H9 (cell line): Measurements from ENCODE around the gene HIC1. TPM values are rescaled to one million over a fixed set of nuclear protein-coding genes. Genes with fewer than 3 reads are reported as not detected.

Experiments used
- DNase-seq: peaks from one replicate; pipeline ENCODE4 v3.0.0-alpha.2; 2017
- H2AFZ ChIP-seq: one replicate; pipeline ENCODE4 v1.6.1; 2013; ENCODE audit warnings: mild to moderate bottlenecking, low read length, control low read depth, moderate library complexity
- H2AK5ac ChIP-seq: 2 replicates; pipeline ENCODE4 v1.6.1; 2013; ENCODE audit warnings: low read length, control low read depth, mixed read lengths; ENCODE audit not compliant: insufficient read length
- H2BK120ac ChIP-seq: one replicate; pipeline ENCODE4 v1.6.1; 2013; ENCODE audit warnings: low read depth, mild to moderate bottlenecking, low read length, control low read depth, inconsistent platforms; ENCODE audit not compliant: poor library complexity, severe bottlenecking
- H2BK12ac ChIP-seq: 2 replicates; pipeline ENCODE4 v1.6.1; 2013; ENCODE audit warnings: low read length, control low read depth, mixed read lengths, low read depth; ENCODE audit not compliant: insufficient read length
- H2BK15ac ChIP-seq: 2 replicates; pipeline ENCODE4 v1.6.1; 2013; ENCODE audit warnings: low read depth, low read length, control low read depth
- H2BK20ac ChIP-seq: one replicate; pipeline ENCODE4 v1.6.1; 2013; ENCODE audit warnings: low read depth, mild to moderate bottlenecking, low read length, control low read depth, inconsistent platforms; ENCODE audit not compliant: poor library complexity, severe bottlenecking
- H2BK5ac ChIP-seq: 2 replicates; pipeline ENCODE4 v1.6.1; 2013; ENCODE audit warnings: low read length, control low read depth, mixed read lengths; ENCODE audit not compliant: insufficient read length
- H3K14ac ChIP-seq: 2 replicates; pipeline ENCODE4 v1.6.1; 2013; ENCODE audit warnings: low read length, control low read depth; ENCODE audit not compliant: insufficient read depth
- H3K18ac ChIP-seq: 2 replicates; pipeline ENCODE4 v1.6.1; 2013; ENCODE audit warnings: low read depth, mild to moderate bottlenecking, mixed read lengths, low read length, control low read depth; ENCODE audit not compliant: insufficient read length
- H3K23ac ChIP-seq: 2 replicates; pipeline ENCODE4 v1.6.1; 2013; ENCODE audit warnings: low read length, control low read depth, mixed read lengths, low read depth; ENCODE audit not compliant: insufficient read length
- H3K23me2 ChIP-seq: 2 replicates; pipeline ENCODE4 v1.6.1; 2013; ENCODE audit warnings: low read depth, mild to moderate bottlenecking, mixed read lengths, low read length, control low read depth; ENCODE audit not compliant: insufficient read length, poor library complexity, severe bottlenecking
- H3K27ac ChIP-seq: 2 replicates; pipeline ENCODE4 v1.5.1; 2013; ENCODE audit warnings: low read length, control low read depth, mixed read lengths, low read depth; ENCODE audit not compliant: insufficient read length
- H3K27me3 ChIP-seq: 2 replicates; pipeline ENCODE4 v1.6.1; 2013; ENCODE audit warnings: low read length, control low read depth, inconsistent platforms; ENCODE audit not compliant: insufficient read depth
- H3K4ac ChIP-seq: 2 replicates; pipeline ENCODE4 v1.6.1; 2013; ENCODE audit warnings: low read depth, mild to moderate bottlenecking, control low read depth, inconsistent platforms, low read length, moderate library complexity
- H3K4me1 ChIP-seq: 2 replicates; pipeline ENCODE4 v1.6.1; 2013; ENCODE audit warnings: low read length, control low read depth, inconsistent platforms; ENCODE audit not compliant: insufficient read depth
- H3K4me2 ChIP-seq: 2 replicates; pipeline ENCODE4 v1.6.1; 2013; ENCODE audit warnings: low read length, control low read depth, mixed read lengths; ENCODE audit not compliant: insufficient read length, insufficient read depth
- H3K56ac ChIP-seq: 2 replicates; pipeline ENCODE4 v1.6.1; 2013; ENCODE audit warnings: low read depth, mild to moderate bottlenecking, mixed read lengths, low read length, control low read depth; ENCODE audit not compliant: insufficient read length
- H3K79me1 ChIP-seq: 2 replicates; pipeline ENCODE4 v1.6.1; 2013; ENCODE audit warnings: low read depth, mild to moderate bottlenecking, moderate library complexity, low read length, control low read depth, inconsistent platforms; ENCODE audit not compliant: insufficient read depth, poor library complexity, severe bottlenecking
- H3K79me2 ChIP-seq: 2 replicates; pipeline ENCODE4 v1.6.1; 2013; ENCODE audit warnings: low read length, control low read depth, inconsistent platforms; ENCODE audit not compliant: insufficient read depth
- H3K9ac ChIP-seq: 2 replicates; pipeline ENCODE4 v1.6.1; 2013; ENCODE audit warnings: low read length, control low read depth, mixed read lengths; ENCODE audit not compliant: insufficient read length; ENCODE audit errors: extremely low read depth
- H3K9me3 ChIP-seq: one replicate; pipeline ENCODE4 v1.6.1; 2013; ENCODE audit warnings: low read depth, low read length, inconsistent platforms; ENCODE audit not compliant: control insufficient read depth
- H3T11ph ChIP-seq: one replicate; pipeline ENCODE4 v1.6.1; 2013; ENCODE audit warnings: mild to moderate bottlenecking, low read length, control low read depth, inconsistent platforms
- H4K20me1 ChIP-seq: one replicate; pipeline ENCODE4 v1.6.1; 2013; ENCODE audit not compliant: control insufficient read depth, insufficient read length, insufficient read depth
- H4K5ac ChIP-seq: 2 replicates; pipeline ENCODE4 v1.6.1; 2013; ENCODE audit warnings: low read depth, mild to moderate bottlenecking, mixed read lengths, low read length, control low read depth; ENCODE audit not compliant: insufficient read length
- H4K8ac ChIP-seq: replicated peaks from 2 replicates; pipeline ENCODE4 v1.6.1; 2013; ENCODE audit warnings: low read length, control low read depth, mixed read lengths, low read depth; ENCODE audit not compliant: insufficient read length
- H4K91ac ChIP-seq: 2 replicates; pipeline ENCODE4 v1.6.1; 2013; ENCODE audit warnings: low read depth, mild to moderate bottlenecking, moderate library complexity, mixed read lengths, low read length, control low read depth; ENCODE audit not compliant: insufficient read length
- H3K27ac Mint-ChIP-seq, 3 experiments: 2 replicates in 2 of 3; 3 replicates in 1 of 3; pipeline ENCODE4 v1.8.0; 2020 to 2021; ENCODE audit warnings: mixed read lengths in 3 of 3, mild to moderate bottlenecking in 1 of 3, moderate library complexity in 1 of 3
- H3K27me3 Mint-ChIP-seq: 2 replicates; pipeline ENCODE4 v1.8.0; 2021; ENCODE audit warnings: low read depth, mild to moderate bottlenecking, moderate library complexity, mixed read lengths
- H3K36me3 Mint-ChIP-seq, 3 experiments: 2 replicates in 2 of 3; 3 replicates in 1 of 3; pipeline ENCODE4 v1.8.0; 2020 to 2021; ENCODE audit warnings: low read depth in 3 of 3, mixed read lengths in 3 of 3; ENCODE audit not compliant: insufficient read depth in 1 of 3
- H3K4me1 Mint-ChIP-seq, 2 experiments: 2 replicates each; pipeline ENCODE4 v1.8.0; 2020; ENCODE audit warnings: mixed read lengths in 2 of 2
- H3K4me3 Mint-ChIP-seq, 2 experiments: 2 replicates in 1 of 2; 3 replicates in 1 of 2; pipeline ENCODE4 v1.8.0; 2020 to 2021; ENCODE audit warnings: mild to moderate bottlenecking in 2 of 2, mixed read lengths in 2 of 2, moderate library complexity in 1 of 2
- H3K9me3 Mint-ChIP-seq, 2 experiments: 2 replicates in 1 of 2; 3 replicates in 1 of 2; pipeline ENCODE4 v1.8.0; 2020; ENCODE audit warnings: mild to moderate bottlenecking in 2 of 2, mixed read lengths in 2 of 2, moderate library complexity in 1 of 2
- WGBS: extraction: QIAGEN DNeasy Blood & Tissue Kit; methylation state at CpG from one replicate; pipeline ENCODE4 v1.1.7; 2013; ENCODE audit warnings: missing lambda C conversion rate, low lambda C conversion rate, mixed read lengths; ENCODE audit not compliant: insufficient read length; ENCODE audit errors: extremely low coverage; 5-methylcytosine and 5-hydroxymethylcytosine counted together
- total RNA-seq: library from RNA; stranded (reverse); gene quantifications from 2 replicates; pipeline ENCODE4 v1.2.1, GENCODE V29; 2021
- TF ChIP-seq, protein P1 (sequence below): fragments of 200-600 bp; sonication (generic); conservative IDR thresholded peaks from 3 replicates; pipeline ENCODE4 v1.8.0; 2021; ENCODE audit warnings: antibody characterized with exemption, mild to moderate bottlenecking

Gene HIC1
- total RNA-seq, 1 experiment from 2014 or later, result 1.8 TPM

DNA sequence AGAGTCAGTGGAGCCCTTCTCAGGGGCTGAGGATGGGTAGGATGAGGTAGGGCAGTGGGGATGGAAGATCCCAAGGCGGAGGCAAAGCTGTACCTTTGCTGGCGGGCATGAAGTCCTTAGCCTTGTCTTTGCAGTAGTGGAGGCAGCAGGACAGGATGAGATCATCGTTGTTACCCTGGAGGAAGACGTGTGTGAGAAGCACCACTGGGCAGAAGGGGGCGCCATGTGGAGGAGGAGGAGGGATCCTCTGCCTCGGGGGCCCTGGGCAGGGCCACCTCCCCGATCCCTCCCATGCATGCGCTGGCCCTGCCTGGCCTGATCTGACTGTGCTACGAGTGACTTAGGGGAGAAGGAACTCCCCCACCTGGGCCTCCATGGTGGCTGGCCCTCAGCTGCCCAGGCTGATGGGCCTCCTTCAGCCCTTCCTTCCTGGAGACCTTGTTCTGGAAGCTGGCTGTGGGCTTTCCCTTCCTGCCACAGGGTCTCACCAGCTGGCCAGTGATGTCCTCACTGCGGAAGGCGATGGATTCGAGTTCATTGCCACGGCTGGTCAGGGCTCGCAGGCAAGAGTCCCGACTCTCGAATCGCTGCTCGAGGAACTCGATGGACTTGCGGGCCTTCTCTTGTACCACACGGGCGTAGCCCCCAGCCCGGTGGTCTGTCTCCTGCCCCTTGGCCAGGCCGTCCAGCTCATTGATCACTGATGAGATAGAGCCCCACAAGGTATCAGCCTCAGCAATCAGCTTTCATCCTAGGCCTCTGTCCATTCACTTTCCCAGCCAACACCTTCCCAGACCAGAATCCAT, 10.3 kb downstream of the HIC1 start:
- Histone ChIP-seq H2AFZ (no peak overlapping the region), H3K4me2 (no peak overlapping the region), H4K8ac (no peak overlapping the region), H4K20me1 (peaks cover 2% of the 10 kb centered on the region), H3K18ac (no peak overlapping the region), H4K91ac (no peak overlapping the region), H2BK20ac (no peak overlapping the region), H3K4me1 (peaks cover 5% of the 10 kb centered on the region; the same call in 1 of the 2 replicates), H3T11ph (no peak overlapping the region), H2BK12ac (no peak overlapping the region), H3K14ac (no peak overlapping the region; the same call in 1 of the 2 replicates), H3K9ac (no peak overlapping the region), H2AK5ac (no peak overlapping the region), H4K5ac (no peak overlapping the region), H2BK15ac (no peak overlapping the region), H3K79me2 (no peaks in the 10 kb centered on the region), H3K9me3 (no peaks in the 10 kb centered on the region), H2BK120ac (no peak overlapping the region), H3K23me2 (no peaks in the 10 kb centered on the region), H3K27me3 (no peaks in the 10 kb centered on the region; the same call in 1 of the 2 replicates), H2BK5ac (no peak overlapping the region), H3K79me1 (no peaks in the 10 kb centered on the region), H3K4ac (no peak overlapping the region), H3K56ac (no peak overlapping the region), H3K27ac (no peak overlapping the region), H3K23ac (no peak overlapping the region)
- peaks cover 3 to 53% (median 27%) of the 10 kb centered on the region in 3 experiments for H3K36me3 Mint-ChIP-seq
- H3K27me3 Mint-ChIP-seq, result peaks cover 7% of the 10 kb centered on the region
- peak; percentile 94 for DNase-seq
- H3K9me3 Mint-ChIP-seq, result no peaks in the 10 kb centered on the region
- H3K27ac Mint-ChIP-seq, result no peak overlapping the region; a peak in 2 of 7 replicates
- WGBS, result no CpG with 5 or more reads among the region's 24 CpGs
- TF ChIP-seq, protein P1, sequence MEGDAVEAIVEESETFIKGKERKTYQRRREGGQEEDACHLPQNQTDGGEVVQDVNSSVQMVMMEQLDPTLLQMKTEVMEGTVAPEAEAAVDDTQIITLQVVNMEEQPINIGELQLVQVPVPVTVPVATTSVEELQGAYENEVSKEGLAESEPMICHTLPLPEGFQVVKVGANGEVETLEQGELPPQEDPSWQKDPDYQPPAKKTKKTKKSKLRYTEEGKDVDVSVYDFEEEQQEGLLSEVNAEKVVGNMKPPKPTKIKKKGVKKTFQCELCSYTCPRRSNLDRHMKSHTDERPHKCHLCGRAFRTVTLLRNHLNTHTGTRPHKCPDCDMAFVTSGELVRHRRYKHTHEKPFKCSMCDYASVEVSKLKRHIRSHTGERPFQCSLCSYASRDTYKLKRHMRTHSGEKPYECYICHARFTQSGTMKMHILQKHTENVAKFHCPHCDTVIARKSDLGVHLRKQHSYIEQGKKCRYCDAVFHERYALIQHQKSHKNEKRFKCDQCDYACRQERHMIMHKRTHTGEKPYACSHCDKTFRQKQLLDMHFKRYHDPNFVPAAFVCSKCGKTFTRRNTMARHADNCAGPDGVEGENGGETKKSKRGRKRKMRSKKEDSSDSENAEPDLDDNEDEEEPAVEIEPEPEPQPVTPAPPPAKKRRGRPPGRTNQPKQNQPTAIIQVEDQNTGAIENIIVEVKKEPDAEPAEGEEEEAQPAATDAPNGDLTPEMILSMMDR, result peak; percentile 82
- H3K4me3 Mint-ChIP-seq, result no peak overlapping the region
- peaks cover 35 to 52% of the 10 kb centered on the region in 2 experiments for H3K4me1 Mint-ChIP-seq
